Measurements from ENCODE around the gene ZNF785. TPM values are rescaled to one million over a fixed set of nuclear protein-coding genes. Genes with fewer than 3 reads are reported as not detected.

ZNF785 gene
- total and polyA plus RNA-seq, 2 of the 13 experiments (the other 11 are each of a cell fraction or from before 2014, with no cell fraction given), result 0.01 TPM; not detected in 1

DNA sequence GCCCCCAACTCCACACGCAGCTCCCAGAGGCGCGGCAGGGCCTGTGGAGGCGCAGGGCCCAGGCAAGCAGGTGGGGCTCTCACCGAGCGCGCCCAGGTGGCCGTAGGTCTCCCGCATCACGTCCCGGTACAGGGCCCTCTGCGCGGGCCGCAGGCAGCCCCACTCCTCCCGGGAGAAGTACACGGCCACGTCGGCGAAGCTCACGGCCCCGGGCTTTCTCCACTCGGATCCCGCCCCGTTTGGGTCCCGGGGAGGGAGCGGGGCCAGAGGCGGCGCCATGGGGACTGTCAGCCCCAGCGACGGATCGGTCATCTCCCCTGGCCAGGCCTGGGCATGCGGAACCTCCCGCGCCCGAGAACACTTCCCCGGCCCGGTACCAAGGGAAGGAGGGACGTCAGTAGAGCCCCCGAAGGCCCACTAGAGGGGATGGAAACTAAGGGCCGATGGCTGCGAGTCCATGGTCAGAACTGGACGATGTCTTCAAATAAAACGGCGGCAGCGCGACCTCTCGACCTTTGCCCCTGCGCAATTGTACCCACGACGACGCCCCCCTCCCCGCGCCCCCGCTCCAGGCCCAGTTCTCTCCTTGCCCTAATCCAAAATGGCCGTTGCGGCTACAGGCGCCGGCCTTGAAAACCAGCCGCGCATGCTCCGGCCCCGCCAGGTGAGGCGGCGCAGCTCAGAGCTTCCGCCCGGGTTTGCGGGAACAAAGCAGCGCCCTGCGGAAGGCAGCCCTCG lies 51.0 kb downstream of the ZNF785 start, which contains the start of gene ZNF747 (continued):
- TF ChIP-seq, protein P1, sequence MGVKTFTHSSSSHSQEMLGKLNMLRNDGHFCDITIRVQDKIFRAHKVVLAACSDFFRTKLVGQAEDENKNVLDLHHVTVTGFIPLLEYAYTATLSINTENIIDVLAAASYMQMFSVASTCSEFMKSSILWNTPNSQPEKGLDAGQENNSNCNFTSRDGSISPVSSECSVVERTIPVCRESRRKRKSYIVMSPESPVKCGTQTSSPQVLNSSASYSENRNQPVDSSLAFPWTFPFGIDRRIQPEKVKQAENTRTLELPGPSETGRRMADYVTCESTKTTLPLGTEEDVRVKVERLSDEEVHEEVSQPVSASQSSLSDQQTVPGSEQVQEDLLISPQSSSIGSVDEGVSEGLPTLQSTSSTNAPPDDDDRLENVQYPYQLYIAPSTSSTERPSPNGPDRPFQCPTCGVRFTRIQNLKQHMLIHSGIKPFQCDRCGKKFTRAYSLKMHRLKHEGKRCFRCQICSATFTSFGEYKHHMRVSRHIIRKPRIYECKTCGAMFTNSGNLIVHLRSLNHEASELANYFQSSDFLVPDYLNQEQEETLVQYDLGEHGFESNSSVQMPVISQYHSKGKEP (CRISPR knock-in tag; IDR thresholded peaks at IDR 0.05), result no peak; the same call in none of the 2 replicates
- TF ChIP-seq ZNF44 (CRISPR knock-in tag; IDR thresholded peaks at IDR 0.05) (no peak; the same call in 1 of the 2 replicates), ARNT2 (CRISPR knock-in tag; IDR thresholded peaks at IDR 0.05; ENCODE audit: low read depth) (no peak), ZNF354B (CRISPR knock-in tag; IDR thresholded peaks at IDR 0.05) (peak; percentile 86; the same call in 1 of the 2 replicates), ZNF605 (CRISPR knock-in tag; IDR thresholded peaks at IDR 0.05) (peak; percentile 90), YY1 (IDR thresholded peaks at IDR 0.05; ENCODE audit: insufficient read depth, insufficient replicate concordance, low read depth, low read length) (peak; percentile 100), ZNF430 (CRISPR knock-in tag; IDR thresholded peaks at IDR 0.05) (peak; percentile 94)
- TF ChIP-seq, protein P2, sequence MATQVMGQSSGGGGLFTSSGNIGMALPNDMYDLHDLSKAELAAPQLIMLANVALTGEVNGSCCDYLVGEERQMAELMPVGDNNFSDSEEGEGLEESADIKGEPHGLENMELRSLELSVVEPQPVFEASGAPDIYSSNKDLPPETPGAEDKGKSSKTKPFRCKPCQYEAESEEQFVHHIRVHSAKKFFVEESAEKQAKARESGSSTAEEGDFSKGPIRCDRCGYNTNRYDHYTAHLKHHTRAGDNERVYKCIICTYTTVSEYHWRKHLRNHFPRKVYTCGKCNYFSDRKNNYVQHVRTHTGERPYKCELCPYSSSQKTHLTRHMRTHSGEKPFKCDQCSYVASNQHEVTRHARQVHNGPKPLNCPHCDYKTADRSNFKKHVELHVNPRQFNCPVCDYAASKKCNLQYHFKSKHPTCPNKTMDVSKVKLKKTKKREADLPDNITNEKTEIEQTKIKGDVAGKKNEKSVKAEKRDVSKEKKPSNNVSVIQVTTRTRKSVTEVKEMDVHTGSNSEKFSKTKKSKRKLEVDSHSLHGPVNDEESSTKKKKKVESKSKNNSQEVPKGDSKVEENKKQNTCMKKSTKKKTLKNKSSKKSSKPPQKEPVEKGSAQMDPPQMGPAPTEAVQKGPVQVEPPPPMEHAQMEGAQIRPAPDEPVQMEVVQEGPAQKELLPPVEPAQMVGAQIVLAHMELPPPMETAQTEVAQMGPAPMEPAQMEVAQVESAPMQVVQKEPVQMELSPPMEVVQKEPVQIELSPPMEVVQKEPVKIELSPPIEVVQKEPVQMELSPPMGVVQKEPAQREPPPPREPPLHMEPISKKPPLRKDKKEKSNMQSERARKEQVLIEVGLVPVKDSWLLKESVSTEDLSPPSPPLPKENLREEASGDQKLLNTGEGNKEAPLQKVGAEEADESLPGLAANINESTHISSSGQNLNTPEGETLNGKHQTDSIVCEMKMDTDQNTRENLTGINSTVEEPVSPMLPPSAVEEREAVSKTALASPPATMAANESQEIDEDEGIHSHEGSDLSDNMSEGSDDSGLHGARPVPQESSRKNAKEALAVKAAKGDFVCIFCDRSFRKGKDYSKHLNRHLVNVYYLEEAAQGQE (IDR thresholded peaks at IDR 0.05; ENCODE audit: borderline replicate concordance in 1 of 2, low read depth in 1 of 2, low read length in 2 of 2), result peak in 1 of 2 experiments; percentile 30; a peak in 1 of 4 replicates
- TF ChIP-seq, protein P3, sequence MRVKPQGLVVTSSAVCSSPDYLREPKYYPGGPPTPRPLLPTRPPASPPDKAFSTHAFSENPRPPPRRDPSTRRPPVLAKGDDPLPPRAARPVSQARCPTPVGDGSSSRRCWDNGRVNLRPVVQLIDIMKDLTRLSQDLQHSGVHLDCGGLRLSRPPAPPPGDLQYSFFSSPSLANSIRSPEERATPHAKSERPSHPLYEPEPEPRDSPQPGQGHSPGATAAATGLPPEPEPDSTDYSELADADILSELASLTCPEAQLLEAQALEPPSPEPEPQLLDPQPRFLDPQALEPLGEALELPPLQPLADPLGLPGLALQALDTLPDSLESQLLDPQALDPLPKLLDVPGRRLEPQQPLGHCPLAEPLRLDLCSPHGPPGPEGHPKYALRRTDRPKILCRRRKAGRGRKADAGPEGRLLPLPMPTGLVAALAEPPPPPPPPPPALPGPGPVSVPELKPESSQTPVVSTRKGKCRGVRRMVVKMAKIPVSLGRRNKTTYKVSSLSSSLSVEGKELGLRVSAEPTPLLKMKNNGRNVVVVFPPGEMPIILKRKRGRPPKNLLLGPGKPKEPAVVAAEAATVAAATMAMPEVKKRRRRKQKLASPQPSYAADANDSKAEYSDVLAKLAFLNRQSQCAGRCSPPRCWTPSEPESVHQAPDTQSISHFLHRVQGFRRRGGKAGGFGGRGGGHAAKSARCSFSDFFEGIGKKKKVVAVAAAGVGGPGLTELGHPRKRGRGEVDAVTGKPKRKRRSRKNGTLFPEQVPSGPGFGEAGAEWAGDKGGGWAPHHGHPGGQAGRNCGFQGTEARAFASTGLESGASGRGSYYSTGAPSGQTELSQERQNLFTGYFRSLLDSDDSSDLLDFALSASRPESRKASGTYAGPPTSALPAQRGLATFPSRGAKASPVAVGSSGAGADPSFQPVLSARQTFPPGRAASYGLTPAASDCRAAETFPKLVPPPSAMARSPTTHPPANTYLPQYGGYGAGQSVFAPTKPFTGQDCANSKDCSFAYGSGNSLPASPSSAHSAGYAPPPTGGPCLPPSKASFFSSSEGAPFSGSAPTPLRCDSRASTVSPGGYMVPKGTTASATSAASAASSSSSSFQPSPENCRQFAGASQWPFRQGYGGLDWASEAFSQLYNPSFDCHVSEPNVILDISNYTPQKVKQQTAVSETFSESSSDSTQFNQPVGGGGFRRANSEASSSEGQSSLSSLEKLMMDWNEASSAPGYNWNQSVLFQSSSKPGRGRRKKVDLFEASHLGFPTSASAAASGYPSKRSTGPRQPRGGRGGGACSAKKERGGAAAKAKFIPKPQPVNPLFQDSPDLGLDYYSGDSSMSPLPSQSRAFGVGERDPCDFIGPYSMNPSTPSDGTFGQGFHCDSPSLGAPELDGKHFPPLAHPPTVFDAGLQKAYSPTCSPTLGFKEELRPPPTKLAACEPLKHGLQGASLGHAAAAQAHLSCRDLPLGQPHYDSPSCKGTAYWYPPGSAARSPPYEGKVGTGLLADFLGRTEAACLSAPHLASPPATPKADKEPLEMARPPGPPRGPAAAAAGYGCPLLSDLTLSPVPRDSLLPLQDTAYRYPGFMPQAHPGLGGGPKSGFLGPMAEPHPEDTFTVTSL (CRISPR knock-in tag; IDR thresholded peaks at IDR 0.05; ENCODE audit: borderline replicate concordance), result no peak; the same call in 1 of the 2 replicates
- TF ChIP-seq, protein P4, sequence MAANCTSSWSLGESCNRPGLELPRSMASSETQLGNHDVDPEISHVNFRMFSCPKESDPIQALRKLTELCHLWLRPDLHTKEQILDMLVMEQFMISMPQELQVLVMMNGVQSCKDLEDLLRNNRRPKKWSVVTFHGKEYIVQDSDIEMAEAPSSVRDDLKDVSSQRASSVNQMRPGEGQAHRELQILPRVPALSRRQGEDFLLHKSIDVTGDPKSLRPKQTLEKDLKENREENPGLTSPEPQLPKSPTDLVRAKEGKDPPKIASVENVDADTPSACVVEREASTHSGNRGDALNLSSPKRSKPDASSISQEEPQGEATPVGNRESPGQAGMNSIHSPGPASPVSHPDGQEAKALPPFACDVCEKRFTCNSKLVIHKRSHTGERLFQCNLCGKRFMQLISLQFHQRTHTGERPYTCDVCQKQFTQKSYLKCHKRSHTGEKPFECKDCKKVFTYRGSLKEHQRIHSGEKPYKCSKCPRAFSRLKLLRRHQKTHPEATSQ (CRISPR knock-in tag; IDR thresholded peaks at IDR 0.05; ENCODE audit: borderline replicate concordance), result no peak; the same call in 1 of the 2 replicates
- TF ChIP-seq, protein P5, sequence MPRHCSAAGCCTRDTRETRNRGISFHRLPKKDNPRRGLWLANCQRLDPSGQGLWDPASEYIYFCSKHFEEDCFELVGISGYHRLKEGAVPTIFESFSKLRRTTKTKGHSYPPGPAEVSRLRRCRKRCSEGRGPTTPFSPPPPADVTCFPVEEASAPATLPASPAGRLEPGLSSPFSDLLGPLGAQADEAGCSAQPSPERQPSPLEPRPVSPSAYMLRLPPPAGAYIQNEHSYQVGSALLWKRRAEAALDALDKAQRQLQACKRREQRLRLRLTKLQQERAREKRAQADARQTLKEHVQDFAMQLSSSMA (CRISPR knock-in tag; IDR thresholded peaks at IDR 0.05), result peak; percentile 70; the same call in 1 of the 2 replicates
- TF ChIP-seq, protein P6, sequence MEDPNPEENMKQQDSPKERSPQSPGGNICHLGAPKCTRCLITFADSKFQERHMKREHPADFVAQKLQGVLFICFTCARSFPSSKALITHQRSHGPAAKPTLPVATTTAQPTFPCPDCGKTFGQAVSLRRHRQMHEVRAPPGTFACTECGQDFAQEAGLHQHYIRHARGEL (CRISPR knock-in tag; IDR thresholded peaks at IDR 0.05), result peak; percentile 75; the same call in 1 of the 2 replicates
